PFSK-1 (cell line): ENCODE data around the gene TTC19.

Source experiments
- FOXP2 ChIP-seq: optimal IDR thresholded peaks from 2 replicates; pipeline ENCODE3; 2011; ENCODE audit warnings: borderline replicate concordance, control low read depth, inconsistent platforms; ENCODE audit not compliant: insufficient read depth; ENCODE audit errors: extremely low read length, extremely low read depth
- POLR2AphosphoS5 ChIP-seq: IDR thresholded peaks from 2 replicates; pipeline ENCODE4 v1.6.1; 2012; ENCODE audit warnings: low read depth, mild to moderate bottlenecking, control low read depth, low read length, moderate library complexity
- REST ChIP-seq, 2 experiments: IDR thresholded peaks; 2 replicates each; pipeline versions ENCODE4 v1.6.1 to v1.8.0; 2011 to 2012; ENCODE audit warnings: low read depth in 2 of 2, low read length in 2 of 2, control low read depth in 1 of 2, inconsistent platforms in 1 of 2, mild to moderate bottlenecking in 1 of 2, moderate library complexity in 1 of 2; ENCODE audit not compliant: insufficient read depth in 1 of 2
- SIN3A ChIP-seq: IDR thresholded peaks from 2 replicates; pipeline ENCODE4 v1.6.1; 2012; ENCODE audit warnings: mild to moderate bottlenecking, low read length, moderate library complexity, borderline replicate concordance; ENCODE audit not compliant: insufficient read depth
- TAF1 ChIP-seq: IDR thresholded peaks from 2 replicates; pipeline ENCODE4 v1.6.1; 2012; ENCODE audit warnings: low read length, control low read depth, borderline replicate concordance; ENCODE audit not compliant: insufficient read depth

The TTC19 gene

GRCh38 chr17:16001226-16001897, 1.7 kb downstream of the TTC19 start:
- no peak for TF ChIP-seq SIN3A
- TF ChIP-seq FOXP2, result no peak
- no peak for TF ChIP-seq REST (IDR thresholded peaks at IDR 0.05; ENCODE audit: insufficient read depth in 1 of 2, low read depth in 2 of 2, low read length in 2 of 2)
- no peak for TF ChIP-seq TAF1
- TF ChIP-seq POLR2AphosphoS5, result no peak

- TF ChIP-seq REST (IDR thresholded peaks at IDR 0.05; ENCODE audit: insufficient read depth in 1 of 2, low read depth in 2 of 2, low read length in 2 of 2), result no peak
These were observed 3.2 kb downstream of the TTC19 start for GRCh38 chr17:16002708-16003260.

- TF ChIP-seq SIN3A (no peak), FOXP2 (no peak), POLR2AphosphoS5 (no peak), REST (IDR thresholded peaks at IDR 0.05; ENCODE audit: insufficient read depth in 1 of 2, low read depth in 2 of 2, low read length in 2 of 2) (no peak), TAF1 (no peak)
These were observed 4.2 kb downstream of the TTC19 start for GRCh38 chr17:16003841-16004240.

GRCh38 chr17:16005636-16006035, 6.0 kb downstream of the TTC19 start:
- TF ChIP-seq FOXP2 (no peak), TAF1 (no peak), POLR2AphosphoS5 (no peak), REST (IDR thresholded peaks at IDR 0.05; ENCODE audit: insufficient read depth in 1 of 2, low read depth in 2 of 2, low read length in 2 of 2) (no peak), SIN3A (no peak)

GRCh38 chr17:16007439-16007838, 7.8 kb downstream of the TTC19 start:
- TF ChIP-seq SIN3A (no peak), POLR2AphosphoS5 (no peak), REST (IDR thresholded peaks at IDR 0.05; ENCODE audit: insufficient read depth in 1 of 2, low read depth in 2 of 2, low read length in 2 of 2) (no peak), FOXP2 (no peak)
